ENCODE data around the gene DNAAF5. TPM values are rescaled to one million over a fixed set of nuclear protein-coding genes. Genes with fewer than 3 reads are reported as not detected.

The DNAAF5 gene
- total and polyA plus RNA-seq, 4 donors = 4.1 to 16.8 (median 14.5) TPM

DNA sequence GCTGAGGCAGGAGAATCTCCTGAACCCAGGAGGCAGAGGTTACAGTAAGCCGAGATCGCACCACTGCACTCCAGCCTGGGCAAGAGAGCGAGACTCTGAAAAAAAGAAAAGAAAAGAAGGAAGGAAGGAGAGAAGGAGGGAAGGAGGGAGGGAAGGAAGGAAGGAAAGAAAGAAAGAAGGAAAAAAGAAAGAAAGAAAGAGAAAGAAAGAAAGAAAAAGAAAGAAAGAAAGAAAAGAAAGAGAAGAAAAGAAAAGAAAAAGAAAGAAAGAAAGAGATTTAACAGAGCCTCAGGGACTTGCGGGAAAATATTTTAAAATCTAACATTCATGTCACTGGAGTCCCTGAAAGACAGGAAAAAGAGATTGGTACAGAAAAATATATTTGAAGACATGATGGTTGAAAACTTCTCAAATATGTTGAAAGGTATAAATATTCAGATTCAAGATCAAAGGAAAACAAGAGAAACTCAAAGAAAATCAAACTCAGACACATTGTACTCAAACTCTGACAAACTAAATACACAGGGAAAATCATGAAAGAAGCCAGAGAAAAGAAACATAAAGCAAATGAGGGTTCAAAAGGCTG is 25.3 kb upstream of the DNAAF5 start:
- H3K27ac ChIP-seq (ENCODE audit: low read depth in 1 of 2, low read length in 2 of 2) = no peak overlapping the region
- no peaks in the 10 kb centered on the region for H3K9me3 ChIP-seq (ENCODE audit: control insufficient read depth, low read length)
- 99% methylated on average over 4 of the region's 4 CpGs for WGBS, 2 donors
- DNase-seq = no peak
- no peaks in the 10 kb centered on the region for H3K36me3 ChIP-seq (ENCODE audit: control insufficient read depth in 1 of 2, insufficient read depth in 2 of 2, low read length in 1 of 2)
- H3K4me3 ChIP-seq (ENCODE audit: low read length in 2 of 2) = no peak overlapping the region
- ATAC-seq (ENCODE audit: low FRiP score) = no peak
- no peaks in the 10 kb centered on the region for H3K27me3 ChIP-seq (ENCODE audit: control insufficient read depth in 1 of 2, insufficient read depth in 2 of 2, low read length in 1 of 2)
- intact Hi-C loops (cut with DNase I) = no loop called here
- H3K4me1 ChIP-seq (ENCODE audit: control insufficient read depth in 1 of 2, insufficient read depth in 2 of 2, low read length in 2 of 2) = no peaks in the 10 kb centered on the region

DNA sequence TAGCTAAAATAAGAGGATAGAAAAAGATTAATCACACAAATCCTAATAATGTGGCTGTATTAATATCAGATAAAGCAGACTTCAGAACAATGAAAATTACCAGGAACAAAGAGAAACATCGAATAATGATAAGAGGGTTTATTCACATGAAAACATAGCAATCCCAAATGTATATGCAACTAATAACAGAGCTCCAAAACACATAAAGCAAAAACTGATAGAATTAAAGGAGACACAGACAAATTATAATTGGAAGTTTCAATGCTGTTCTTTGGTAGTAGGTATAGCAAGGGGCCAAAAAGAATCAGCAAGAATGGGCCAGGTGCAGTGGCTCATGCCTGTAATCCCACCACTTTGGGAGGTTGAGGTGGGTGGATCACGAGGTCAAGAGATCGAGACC is 23.4 kb upstream of the DNAAF5 start:
- H3K4me3 ChIP-seq (ENCODE audit: low read length in 2 of 2) = no peak overlapping the region
- no peaks in the 10 kb centered on the region for H3K4me1 ChIP-seq (ENCODE audit: control insufficient read depth in 1 of 2, insufficient read depth in 2 of 2, low read length in 2 of 2)
- WGBS, 2 donors = 99% methylated on average over 3 of the region's 3 CpGs
- no peaks in the 10 kb centered on the region for H3K36me3 ChIP-seq (ENCODE audit: control insufficient read depth in 1 of 2, insufficient read depth in 2 of 2, low read length in 1 of 2)
- ATAC-seq (ENCODE audit: low FRiP score) (no peak), DNase-seq (no peak)
- H3K27ac ChIP-seq (ENCODE audit: low read depth in 1 of 2, low read length in 2 of 2) = no peak overlapping the region
- intact Hi-C loops (cut with DNase I) = no loop called here
- H3K27me3 ChIP-seq (ENCODE audit: control insufficient read depth in 1 of 2, insufficient read depth in 2 of 2, low read length in 1 of 2) = no peaks in the 10 kb centered on the region
- H3K9me3 ChIP-seq (ENCODE audit: control insufficient read depth, low read length) = no peaks in the 10 kb centered on the region

DNA sequence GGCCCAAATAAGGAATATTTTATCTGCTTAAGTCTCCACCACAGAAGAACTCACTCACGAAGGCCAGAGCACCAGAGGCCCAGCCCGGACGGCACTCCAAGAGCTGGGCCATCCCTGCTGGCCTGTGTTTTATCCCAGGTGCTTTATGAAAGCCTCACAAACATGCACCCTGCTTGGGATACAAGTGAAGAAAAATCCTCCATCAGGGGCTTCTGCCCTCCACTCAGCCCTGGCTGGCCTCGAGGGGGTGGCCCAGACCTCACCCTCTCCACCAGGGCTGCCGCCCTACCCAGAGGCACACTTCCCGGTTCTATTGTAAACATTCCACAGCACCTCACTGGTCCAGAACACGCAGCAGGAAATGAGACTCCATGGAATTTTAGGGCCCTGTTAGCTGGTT is 19.8 kb upstream of the DNAAF5 start:
- no peaks in the 10 kb centered on the region for H3K36me3 ChIP-seq (ENCODE audit: control insufficient read depth in 1 of 2, insufficient read depth in 2 of 2, low read length in 1 of 2)
- intact Hi-C loops (cut with DNase I) = no loop called here
- no peak for ATAC-seq (ENCODE audit: low FRiP score)
- H3K9me3 ChIP-seq (ENCODE audit: control insufficient read depth, low read length) = no peaks in the 10 kb centered on the region
- no peak overlapping the region for H3K27ac ChIP-seq (ENCODE audit: low read depth in 1 of 2, low read length in 2 of 2)
- WGBS, 2 donors = 84 to 89% methylated on average over 7 of the region's 7 CpGs
- no peaks in the 10 kb centered on the region for H3K27me3 ChIP-seq (ENCODE audit: control insufficient read depth in 1 of 2, insufficient read depth in 2 of 2, low read length in 1 of 2)
- peak in 1 of 2 donors; percentile 40 for DNase-seq
- H3K4me1 ChIP-seq (ENCODE audit: control insufficient read depth in 1 of 2, insufficient read depth in 2 of 2, low read length in 2 of 2) = no peaks in the 10 kb centered on the region
- no peak overlapping the region for H3K4me3 ChIP-seq (ENCODE audit: low read length in 2 of 2)

DNA sequence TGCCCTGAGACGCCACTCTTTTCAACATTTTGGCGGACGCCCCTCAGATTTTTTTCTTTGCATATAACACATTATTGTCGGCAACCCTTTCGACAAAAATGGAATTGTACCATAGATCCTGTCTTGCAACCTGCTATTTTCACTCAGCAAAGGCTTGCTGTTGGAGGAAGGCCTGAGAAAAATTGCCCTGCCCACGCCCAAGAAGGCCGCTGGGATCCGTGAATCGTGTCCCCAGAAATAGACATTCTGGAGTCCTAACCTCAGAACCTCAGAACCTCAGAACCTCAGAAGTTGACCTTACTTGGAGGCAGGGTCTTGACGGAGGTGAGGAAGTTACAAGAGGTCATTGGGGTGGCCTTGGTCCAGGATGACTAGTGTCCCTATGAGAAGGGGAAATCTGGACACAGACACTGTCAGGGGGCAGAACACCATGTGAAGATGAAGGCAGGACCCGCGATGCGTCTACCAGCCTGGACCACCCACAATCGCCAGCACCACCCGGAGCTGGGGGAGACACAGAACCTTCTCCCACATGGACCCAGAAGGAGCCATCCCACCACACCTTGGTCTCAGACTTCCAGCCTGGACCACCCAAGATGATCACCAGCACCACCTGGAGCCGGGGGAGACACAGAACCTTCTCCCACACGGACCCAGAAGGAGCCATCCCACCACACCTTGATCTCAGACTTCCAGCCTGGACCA is 19.1 kb upstream of the DNAAF5 start:
- DNase-seq (peak in 1 of 2 donors; percentile 46), ATAC-seq (ENCODE audit: low FRiP score) (no peak)
- H3K27me3 ChIP-seq (ENCODE audit: control insufficient read depth in 1 of 2, insufficient read depth in 2 of 2, low read length in 1 of 2) = no peaks in the 10 kb centered on the region
- H3K9me3 ChIP-seq (ENCODE audit: control insufficient read depth, low read length) = no peaks in the 10 kb centered on the region
- intact Hi-C loops (cut with DNase I) = no loop called here
- H3K27ac ChIP-seq (ENCODE audit: low read depth in 1 of 2, low read length in 2 of 2) = no peak overlapping the region
- H3K4me3 ChIP-seq (ENCODE audit: low read length in 2 of 2) = no peak overlapping the region
- no peaks in the 10 kb centered on the region for H3K36me3 ChIP-seq (ENCODE audit: control insufficient read depth in 1 of 2, insufficient read depth in 2 of 2, low read length in 1 of 2)
- H3K4me1 ChIP-seq (ENCODE audit: control insufficient read depth in 1 of 2, insufficient read depth in 2 of 2, low read length in 2 of 2) = no peaks in the 10 kb centered on the region
- WGBS, 2 donors = 96 to 97% methylated on average over 17 of the region's 17 CpGs

DNA sequence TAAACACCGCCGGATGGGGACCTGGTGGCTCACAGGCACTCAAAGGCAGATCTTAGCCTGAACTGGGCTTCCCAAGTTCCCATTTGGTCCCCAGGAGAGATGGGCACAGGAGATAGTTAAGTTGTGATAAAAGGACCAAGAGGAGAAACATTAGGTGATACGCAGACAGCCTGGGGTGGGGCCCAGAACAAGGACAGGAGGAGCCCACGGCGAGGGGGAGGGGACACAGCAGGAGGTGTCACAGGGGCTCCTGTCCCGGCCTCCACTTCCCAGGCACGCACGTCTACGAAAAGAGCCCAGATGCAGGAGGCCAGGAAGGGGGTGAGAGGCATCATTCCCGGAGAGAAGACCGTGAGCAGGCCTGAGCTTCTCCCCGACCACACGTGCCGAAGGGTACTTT is 16.3 kb upstream of the DNAAF5 start:
- H3K4me3 ChIP-seq (ENCODE audit: low read length in 2 of 2) = no peak overlapping the region
- ATAC-seq (ENCODE audit: low FRiP score) = no peak
- H3K9me3 ChIP-seq (ENCODE audit: control insufficient read depth, low read length) = no peaks in the 10 kb centered on the region
- WGBS, 2 donors = 93 to 94% methylated on average over 14 of the region's 14 CpGs
- no peak overlapping the region for H3K27ac ChIP-seq (ENCODE audit: low read depth in 1 of 2, low read length in 2 of 2)
- intact Hi-C loops (cut with DNase I) = no loop called here
- peak in 1 of 2 donors; percentile 40 for DNase-seq
- no peaks in the 10 kb centered on the region for H3K4me1 ChIP-seq (ENCODE audit: control insufficient read depth in 1 of 2, insufficient read depth in 2 of 2, low read length in 2 of 2)
- no peaks in the 10 kb centered on the region for H3K36me3 ChIP-seq (ENCODE audit: control insufficient read depth in 1 of 2, insufficient read depth in 2 of 2, low read length in 1 of 2)
- no peaks in the 10 kb centered on the region for H3K27me3 ChIP-seq (ENCODE audit: control insufficient read depth in 1 of 2, insufficient read depth in 2 of 2, low read length in 1 of 2)

DNA sequence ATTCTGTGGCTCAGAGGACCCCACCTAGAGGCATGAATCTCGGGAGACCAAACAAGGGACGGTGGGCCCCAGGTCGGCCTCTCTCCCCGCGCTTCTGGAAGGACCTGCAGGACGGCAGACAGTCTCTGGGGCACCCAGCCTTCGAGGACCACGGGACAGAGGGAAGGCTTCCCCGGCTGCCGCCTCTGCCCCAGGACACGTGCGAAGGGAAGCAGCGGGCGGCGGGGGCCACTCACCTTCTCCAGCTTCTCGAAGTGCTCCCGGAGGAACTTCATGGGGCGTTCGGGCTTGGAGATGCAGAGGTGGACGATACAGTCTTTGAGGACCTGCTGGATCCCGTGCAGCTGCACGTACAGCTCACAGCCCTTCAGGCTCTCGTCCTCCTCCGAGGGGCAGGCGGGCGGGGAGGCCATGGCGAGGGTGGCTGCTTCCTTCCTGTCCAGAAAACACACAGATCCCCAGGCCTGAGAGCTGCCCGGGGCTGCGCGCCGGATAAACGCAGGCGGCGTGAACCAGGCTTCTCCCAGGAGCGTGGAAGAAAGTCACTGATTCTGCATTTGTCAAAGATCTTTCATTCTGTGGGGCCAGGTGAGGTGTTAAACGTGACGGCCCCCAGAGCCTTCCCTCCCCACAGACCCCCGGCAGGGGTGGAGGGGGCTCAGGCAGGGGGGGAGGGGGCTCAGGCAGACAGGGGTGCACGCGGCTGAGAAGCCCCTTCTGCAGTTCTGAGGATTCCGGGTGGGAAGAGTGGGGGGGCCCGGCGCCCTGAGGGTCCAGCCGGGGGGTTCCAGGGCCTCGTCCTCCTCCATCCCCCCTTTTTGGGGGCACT is 15.2 kb upstream of the DNAAF5 start:
- no peaks in the 10 kb centered on the region for H3K9me3 ChIP-seq (ENCODE audit: control insufficient read depth, low read length)
- no peaks in the 10 kb centered on the region for H3K36me3 ChIP-seq (ENCODE audit: control insufficient read depth in 1 of 2, insufficient read depth in 2 of 2, low read length in 1 of 2)
- no peak overlapping the region for H3K27ac ChIP-seq (ENCODE audit: low read depth in 1 of 2, low read length in 2 of 2)
- ATAC-seq (ENCODE audit: low FRiP score) (no peak), DNase-seq (peak in 1 of 2 donors; percentile 62)
- no peak overlapping the region for H3K4me3 ChIP-seq (ENCODE audit: low read length in 2 of 2)
- intact Hi-C loops (cut with DNase I) = no loop called here
- no peaks in the 10 kb centered on the region for H3K4me1 ChIP-seq (ENCODE audit: control insufficient read depth in 1 of 2, insufficient read depth in 2 of 2, low read length in 2 of 2)
- 68 to 71% methylated on average over 45 of the region's 45 CpGs for WGBS, 2 donors
- H3K27me3 ChIP-seq (ENCODE audit: control insufficient read depth in 1 of 2, insufficient read depth in 2 of 2, low read length in 1 of 2) = no peaks in the 10 kb centered on the region

DNA sequence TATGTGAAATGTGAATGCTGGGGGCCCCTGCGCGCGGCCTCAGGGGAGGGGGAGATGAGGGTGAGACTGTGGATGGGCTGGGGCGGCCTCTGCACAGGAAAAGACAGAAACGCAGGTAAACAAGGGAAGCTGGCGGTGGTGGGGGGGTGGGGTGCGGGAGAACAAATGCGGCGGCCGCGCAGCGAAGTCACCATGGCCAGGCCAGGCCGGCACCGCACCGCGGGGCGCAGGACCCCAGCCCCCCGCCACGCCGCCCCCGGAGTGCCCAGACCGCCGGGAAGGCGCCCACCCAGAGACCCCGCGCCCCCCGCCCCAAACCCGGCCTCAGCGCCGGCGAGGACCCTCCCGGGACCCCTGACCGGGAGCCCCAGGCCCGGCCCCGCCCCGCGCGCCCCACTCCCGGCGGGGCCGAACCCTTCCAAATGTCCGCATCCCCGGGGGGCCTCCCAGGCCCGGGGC is 14.5 kb upstream of the DNAAF5 start:
- 3 to 8% methylated on average over 10 to 44 of the region's 44 CpGs for WGBS, 2 donors
- H3K36me3 ChIP-seq (ENCODE audit: control insufficient read depth in 1 of 2, insufficient read depth in 2 of 2, low read length in 1 of 2) = no peaks in the 10 kb centered on the region
- ATAC-seq (ENCODE audit: low FRiP score) = no peak
- peak overlapping the region; percentile 39 to 59 for H3K4me3 ChIP-seq (ENCODE audit: low read length in 2 of 2)
- no peaks in the 10 kb centered on the region for H3K9me3 ChIP-seq (ENCODE audit: control insufficient read depth, low read length)
- no peaks in the 10 kb centered on the region for H3K4me1 ChIP-seq (ENCODE audit: control insufficient read depth in 1 of 2, insufficient read depth in 2 of 2, low read length in 2 of 2)
- H3K27ac ChIP-seq (ENCODE audit: low read depth in 1 of 2, low read length in 2 of 2) = no peak overlapping the region
- peak in 1 of 2 donors; percentile 64 for DNase-seq
- H3K27me3 ChIP-seq (ENCODE audit: control insufficient read depth in 1 of 2, insufficient read depth in 2 of 2, low read length in 1 of 2) = no peaks in the 10 kb centered on the region
- intact Hi-C loops (cut with DNase I) = no loop called here

DNA sequence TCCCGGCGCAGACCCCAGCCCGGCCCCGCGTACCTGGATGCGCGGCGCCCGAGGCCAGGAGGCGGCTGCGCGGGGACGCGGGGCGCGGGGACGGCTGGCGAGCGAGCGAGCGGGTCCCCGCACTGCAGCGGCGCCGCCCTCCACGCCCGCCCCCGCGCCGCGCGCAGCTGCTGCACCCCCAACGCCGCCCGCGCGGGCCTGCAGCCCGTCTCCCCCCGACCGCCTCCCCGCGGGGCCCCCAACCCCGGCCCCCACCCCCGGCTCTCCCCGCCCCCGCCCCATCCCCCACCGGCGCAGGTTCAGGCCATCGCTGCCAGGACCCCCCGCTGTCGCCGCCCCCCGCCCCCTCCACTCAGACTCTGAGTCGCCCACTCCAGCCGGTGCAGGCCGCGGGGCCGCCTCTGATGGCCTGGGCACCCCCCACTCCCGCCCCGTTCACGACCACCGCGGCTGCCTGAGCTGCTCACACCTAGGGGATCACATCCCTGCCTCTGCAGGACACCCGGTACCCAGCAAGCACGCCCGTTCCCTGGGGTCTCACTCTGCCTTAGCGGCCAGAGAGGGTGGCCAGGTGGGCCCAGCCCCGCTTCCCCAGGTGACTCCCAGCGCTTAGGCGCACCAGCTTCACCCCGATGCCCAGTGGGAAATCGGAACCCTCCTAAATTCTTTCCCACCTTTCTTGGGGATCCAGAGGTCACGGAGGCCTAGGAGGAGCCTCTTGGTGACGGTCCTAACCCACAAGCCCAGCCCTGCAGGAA is 13.9 kb upstream of the DNAAF5 start:
- Histone ChIP-seq H3K4me1 (ENCODE audit: control insufficient read depth in 1 of 2, insufficient read depth in 2 of 2, low read length in 2 of 2) (no peaks in the 10 kb centered on the region), H3K4me3 (ENCODE audit: low read length in 2 of 2) (peak overlapping the region; percentile 39 to 59), H3K27ac (ENCODE audit: low read depth in 1 of 2, low read length in 2 of 2) (no peak overlapping the region), H3K27me3 (ENCODE audit: control insufficient read depth in 1 of 2, insufficient read depth in 2 of 2, low read length in 1 of 2) (no peaks in the 10 kb centered on the region), H3K36me3 (ENCODE audit: control insufficient read depth in 1 of 2, insufficient read depth in 2 of 2, low read length in 1 of 2) (no peaks in the 10 kb centered on the region), H3K9me3 (ENCODE audit: control insufficient read depth, low read length) (no peaks in the 10 kb centered on the region)
- DNase-seq = no peak
- WGBS, 2 donors = 13 to 32% methylated on average over 30 to 74 of the region's 74 CpGs
- ATAC-seq (ENCODE audit: low FRiP score) = no peak
- intact Hi-C loops (cut with DNase I) = no loop called here

Data from aorta (tissue), 5 donors.